ENCODE data around the gene TMEM114. TPM values are rescaled to one million over a fixed set of nuclear protein-coding genes. Genes with fewer than 3 reads are reported as not detected.

Gene TMEM114
- total RNA-seq, 1 experiment from 2014 or later: not detected

DNA sequence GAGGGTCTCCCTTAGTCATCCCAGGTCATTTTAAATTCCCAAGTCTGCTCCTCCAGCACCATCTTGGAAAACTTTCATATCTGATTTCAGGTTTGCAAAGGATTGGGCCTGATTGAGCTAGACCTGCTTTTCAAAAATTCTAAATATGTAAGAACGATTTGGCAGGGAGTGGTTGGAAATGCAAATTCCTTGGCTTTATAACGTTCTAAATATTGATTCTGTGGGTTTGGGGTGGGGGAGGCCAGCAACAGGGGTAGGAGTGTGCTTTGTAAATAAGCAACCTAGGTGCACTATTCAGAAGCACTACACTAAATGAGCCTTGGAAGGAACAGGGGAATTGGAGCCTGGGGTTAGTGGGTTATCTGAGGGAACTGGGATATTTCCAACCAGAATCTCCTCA is 47.9 kb downstream of the TMEM114 start:
- no peaks in the 10 kb centered on the region for H3K36me3 ChIP-seq (ENCODE audit: insufficient read depth, low read length)
- H3K4me1 ChIP-seq (ENCODE audit: low read length): no peaks in the 10 kb centered on the region
- no peaks in the 10 kb centered on the region for H4K20me1 ChIP-seq (ENCODE audit: insufficient read depth, low read depth, low read length)
- DNase-seq: no peak
- H3K9me2 ChIP-seq (replicated peaks; ENCODE audit: insufficient read depth, low read length): no peaks in the 10 kb centered on the region
- H3K27ac ChIP-seq (ENCODE audit: low read length): no peak overlapping the region
- no peaks in the 10 kb centered on the region for H3K9me3 ChIP-seq (ENCODE audit: low read length)
- H3K4me3 ChIP-seq (ENCODE audit: low read length): no peak overlapping the region
- H2AFZ ChIP-seq (ENCODE audit: low read length): no peak overlapping the region
- no peaks in the 10 kb centered on the region for H3K27me3 ChIP-seq (ENCODE audit: low read length)
- no peaks in the 10 kb centered on the region for H3K79me2 ChIP-seq (ENCODE audit: low read length)
- no peak overlapping the region for H3K9ac ChIP-seq (ENCODE audit: low read length)
- no peak overlapping the region for H3K4me2 ChIP-seq (ENCODE audit: low read depth, low read length, poor library complexity, severe bottlenecking)

DNA sequence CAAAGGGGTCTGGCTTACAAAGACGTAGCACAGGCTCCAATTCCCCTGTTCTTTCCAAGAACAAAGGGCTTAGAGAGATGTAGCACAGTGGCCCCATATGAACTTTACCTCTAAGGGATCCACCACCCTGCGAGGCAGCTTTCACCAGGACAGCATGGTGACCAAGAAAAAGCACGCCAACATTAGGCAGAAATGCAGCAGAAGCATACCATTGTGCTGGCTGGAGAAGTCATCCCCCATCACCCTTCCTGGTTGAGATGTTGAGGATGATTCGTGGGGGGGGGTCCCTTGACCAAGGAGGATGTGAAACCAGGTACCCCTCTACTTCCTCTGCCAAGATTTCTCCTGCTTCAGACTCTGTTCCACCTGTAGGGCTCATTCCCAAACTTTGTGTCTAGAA is 48.4 kb downstream of the TMEM114 start:
- Histone ChIP-seq H3K4me3 (ENCODE audit: low read length) (no peak overlapping the region), H3K9me3 (ENCODE audit: low read length) (no peaks in the 10 kb centered on the region), H2AFZ (ENCODE audit: low read length) (no peak overlapping the region), H3K4me2 (ENCODE audit: low read depth, low read length, poor library complexity, severe bottlenecking) (no peak overlapping the region), H3K4me1 (ENCODE audit: low read length) (no peaks in the 10 kb centered on the region), H3K9me2 (replicated peaks; ENCODE audit: insufficient read depth, low read length) (no peaks in the 10 kb centered on the region), H3K27ac (ENCODE audit: low read length) (no peak overlapping the region), H3K27me3 (ENCODE audit: low read length) (no peaks in the 10 kb centered on the region), H3K36me3 (ENCODE audit: insufficient read depth, low read length) (no peaks in the 10 kb centered on the region), H3K9ac (ENCODE audit: low read length) (no peak overlapping the region), H4K20me1 (ENCODE audit: insufficient read depth, low read depth, low read length) (no peaks in the 10 kb centered on the region), H3K79me2 (ENCODE audit: low read length) (no peaks in the 10 kb centered on the region)
- no peak for DNase-seq

DNA sequence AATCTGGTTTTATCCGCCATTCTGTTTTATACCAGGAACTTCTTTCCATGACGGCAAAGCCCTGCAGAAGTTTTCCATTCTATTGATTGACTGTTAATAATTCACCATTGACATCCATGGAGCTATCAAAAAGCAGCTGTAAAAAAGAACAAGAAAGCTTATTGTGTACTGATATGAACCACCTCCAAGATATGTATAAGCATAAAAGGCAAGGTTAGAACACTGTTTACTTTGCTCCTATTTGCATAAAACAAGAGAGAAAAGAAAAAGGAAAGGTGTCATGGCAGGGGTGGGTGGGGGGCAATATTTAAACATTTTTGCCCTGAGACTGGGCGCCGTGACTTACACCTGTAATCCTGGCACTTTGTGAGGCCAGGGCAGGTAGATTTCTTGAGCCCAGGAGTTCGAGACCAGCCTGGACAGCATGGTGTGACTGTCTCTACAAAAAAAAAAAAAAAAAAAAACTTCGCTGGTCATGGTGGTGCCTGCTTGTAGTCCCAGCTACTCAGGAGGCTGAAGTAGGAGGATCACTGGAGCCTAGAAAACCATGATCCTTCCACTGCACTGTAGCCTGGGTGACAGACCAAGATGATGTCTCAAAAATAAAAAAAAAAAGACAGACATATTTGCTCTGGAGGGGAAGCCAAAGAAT is 52.5 kb downstream of the TMEM114 start:
- no peak overlapping the region for H2AFZ ChIP-seq (ENCODE audit: low read length)
- H3K4me2 ChIP-seq (ENCODE audit: low read depth, low read length, poor library complexity, severe bottlenecking): no peak overlapping the region
- no peaks in the 10 kb centered on the region for H3K36me3 ChIP-seq (ENCODE audit: insufficient read depth, low read length)
- DNase-seq: no peak
- no peak overlapping the region for H3K4me3 ChIP-seq (ENCODE audit: low read length)
- no peaks in the 10 kb centered on the region for H3K9me2 ChIP-seq (replicated peaks; ENCODE audit: insufficient read depth, low read length)
- H3K79me2 ChIP-seq (ENCODE audit: low read length): no peaks in the 10 kb centered on the region
- H3K4me1 ChIP-seq (ENCODE audit: low read length): no peaks in the 10 kb centered on the region
- H3K9me3 ChIP-seq (ENCODE audit: low read length): no peaks in the 10 kb centered on the region
- no peak overlapping the region for H3K9ac ChIP-seq (ENCODE audit: low read length)
- H4K20me1 ChIP-seq (ENCODE audit: insufficient read depth, low read depth, low read length): no peaks in the 10 kb centered on the region
- H3K27me3 ChIP-seq (ENCODE audit: low read length): no peaks in the 10 kb centered on the region
- no peak overlapping the region for H3K27ac ChIP-seq (ENCODE audit: low read length)

DNA sequence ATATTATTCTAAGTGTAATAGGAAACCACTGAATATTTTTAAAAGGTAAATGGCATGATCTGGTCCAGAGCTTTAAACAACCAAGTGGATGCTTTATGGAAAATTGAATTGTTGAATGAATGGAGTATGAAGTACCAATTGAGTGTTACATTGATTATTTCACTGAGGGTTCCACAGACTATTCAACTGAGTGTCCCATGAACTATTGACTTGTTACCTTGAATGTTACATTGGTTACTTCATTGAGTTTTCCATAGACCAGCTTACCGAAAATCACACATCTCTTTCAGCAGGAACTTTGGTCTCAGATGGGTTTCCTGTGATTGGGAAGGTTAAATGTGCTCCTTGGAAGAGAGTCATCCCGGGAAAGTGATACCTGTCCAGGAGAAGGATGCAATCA is 56.8 kb downstream of the TMEM114 start:
- no peaks in the 10 kb centered on the region for H3K9me3 ChIP-seq (ENCODE audit: low read length)
- H3K4me1 ChIP-seq (ENCODE audit: low read length): no peaks in the 10 kb centered on the region
- no peaks in the 10 kb centered on the region for H4K20me1 ChIP-seq (ENCODE audit: insufficient read depth, low read depth, low read length)
- no peak overlapping the region for H3K9ac ChIP-seq (ENCODE audit: low read length)
- no peak overlapping the region for H3K4me3 ChIP-seq (ENCODE audit: low read length)
- H3K36me3 ChIP-seq (ENCODE audit: insufficient read depth, low read length): no peaks in the 10 kb centered on the region
- H3K9me2 ChIP-seq (replicated peaks; ENCODE audit: insufficient read depth, low read length): no peaks in the 10 kb centered on the region
- DNase-seq: no peak
- no peak overlapping the region for H3K27ac ChIP-seq (ENCODE audit: low read length)
- H3K27me3 ChIP-seq (ENCODE audit: low read length): no peaks in the 10 kb centered on the region
- no peaks in the 10 kb centered on the region for H3K79me2 ChIP-seq (ENCODE audit: low read length)
- no peak overlapping the region for H2AFZ ChIP-seq (ENCODE audit: low read length)
- no peak overlapping the region for H3K4me2 ChIP-seq (ENCODE audit: low read depth, low read length, poor library complexity, severe bottlenecking)

DNA sequence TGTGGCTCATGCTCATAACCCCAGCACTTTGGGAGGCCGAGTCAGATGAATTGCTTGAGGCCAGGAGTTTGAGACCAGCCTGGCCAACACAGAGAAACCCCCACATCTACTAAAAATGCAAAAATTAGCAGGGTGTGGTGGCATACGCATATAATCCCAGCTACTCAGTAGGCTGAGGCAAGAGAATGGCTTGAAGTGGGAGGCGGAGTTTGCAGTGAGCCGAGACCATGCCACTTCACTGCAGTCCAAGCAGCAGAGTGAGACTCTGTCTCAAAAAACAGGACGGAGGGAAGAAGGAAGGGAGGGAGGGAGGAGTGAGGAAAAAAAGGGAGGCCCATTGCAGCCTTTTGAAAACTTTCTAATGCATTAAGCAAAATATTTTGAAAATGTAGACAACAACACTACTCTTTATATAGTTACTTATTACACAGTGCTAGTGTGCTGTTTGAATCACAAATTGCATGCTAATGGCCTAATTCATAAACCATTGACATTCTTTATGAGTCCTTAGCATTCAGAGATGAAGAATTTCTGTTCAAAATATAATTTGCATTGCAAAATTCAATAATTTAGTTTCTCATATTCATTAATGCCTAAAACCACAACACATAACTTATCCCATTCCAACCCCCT is 59.4 kb downstream of the TMEM114 start:
- DNase-seq: no peak
- H3K4me1 ChIP-seq (ENCODE audit: low read length): no peaks in the 10 kb centered on the region
- H2AFZ ChIP-seq (ENCODE audit: low read length): no peak overlapping the region

DNA sequence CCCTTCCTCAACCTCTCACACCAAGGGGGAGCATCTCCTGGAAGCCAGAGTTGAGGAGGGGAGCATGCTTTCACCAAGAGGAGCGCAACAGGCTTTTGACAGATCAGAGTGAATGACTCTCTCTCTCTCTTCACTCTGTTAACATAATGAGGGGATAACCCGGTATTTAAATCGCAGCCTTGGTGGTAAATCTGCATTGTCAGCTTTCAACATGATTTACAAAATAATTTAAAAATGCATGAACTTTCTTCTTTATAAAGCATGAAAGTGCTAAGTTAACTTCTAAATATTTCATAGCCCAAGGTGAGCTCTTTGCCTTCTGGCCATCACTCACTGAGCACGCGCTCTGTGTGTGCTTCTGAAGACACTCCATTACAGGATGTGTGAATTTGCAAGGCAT is 61.8 kb downstream of the TMEM114 start:
- H4K20me1 ChIP-seq (ENCODE audit: insufficient read depth, low read depth, low read length): no peaks in the 10 kb centered on the region
- no peak overlapping the region for H3K4me3 ChIP-seq (ENCODE audit: low read length)
- H3K9me3 ChIP-seq (ENCODE audit: low read length): no peaks in the 10 kb centered on the region
- DNase-seq: no peak
- no peak overlapping the region for H3K4me2 ChIP-seq (ENCODE audit: low read depth, low read length, poor library complexity, severe bottlenecking)
- no peaks in the 10 kb centered on the region for H3K36me3 ChIP-seq (ENCODE audit: insufficient read depth, low read length)
- H3K27me3 ChIP-seq (ENCODE audit: low read length): no peaks in the 10 kb centered on the region
- no peak overlapping the region for H2AFZ ChIP-seq (ENCODE audit: low read length)
- H3K9me2 ChIP-seq (replicated peaks; ENCODE audit: insufficient read depth, low read length): no peaks in the 10 kb centered on the region
- no peak overlapping the region for H3K9ac ChIP-seq (ENCODE audit: low read length)
- no peaks in the 10 kb centered on the region for H3K4me1 ChIP-seq (ENCODE audit: low read length)
- no peak overlapping the region for H3K27ac ChIP-seq (ENCODE audit: low read length)
- no peaks in the 10 kb centered on the region for H3K79me2 ChIP-seq (ENCODE audit: low read length)

More for the DNA sequence above, 59.4 kb downstream of the TMEM114 start:
- Histone ChIP-seq H3K27ac (ENCODE audit: low read length) (no peak overlapping the region), H4K20me1 (ENCODE audit: insufficient read depth, low read depth, low read length) (no peaks in the 10 kb centered on the region), H3K27me3 (ENCODE audit: low read length) (no peaks in the 10 kb centered on the region), H3K9ac (ENCODE audit: low read length) (no peak overlapping the region), H3K36me3 (ENCODE audit: insufficient read depth, low read length) (no peaks in the 10 kb centered on the region), H3K4me3 (ENCODE audit: low read length) (no peak overlapping the region), H3K4me2 (ENCODE audit: low read depth, low read length, poor library complexity, severe bottlenecking) (no peak overlapping the region), H3K9me3 (ENCODE audit: low read length) (no peaks in the 10 kb centered on the region), H3K9me2 (replicated peaks; ENCODE audit: insufficient read depth, low read length) (no peaks in the 10 kb centered on the region), H3K79me2 (ENCODE audit: low read length) (no peaks in the 10 kb centered on the region)

DNA sequence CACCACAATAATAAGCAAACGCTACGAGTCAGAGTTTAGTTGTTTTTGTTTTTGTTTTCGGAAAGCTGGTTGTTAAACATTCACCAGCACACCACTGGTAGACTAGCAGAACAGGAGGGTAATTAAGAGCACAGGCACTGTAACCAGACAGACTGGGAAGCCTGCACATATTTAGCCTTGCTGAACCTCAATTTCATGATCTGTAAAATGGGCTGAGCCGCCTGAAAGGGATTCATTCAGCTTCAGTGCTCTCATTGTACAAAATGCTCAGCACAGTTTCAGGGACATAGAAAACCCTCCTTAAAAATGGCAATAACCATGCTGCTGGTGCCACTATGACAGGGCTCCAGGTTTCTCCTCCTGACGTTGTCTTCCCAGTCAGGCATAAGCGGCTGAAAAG is 66.4 kb downstream of the TMEM114 start:
- H3K4me3 ChIP-seq (ENCODE audit: low read length): no peak overlapping the region
- H3K27me3 ChIP-seq (ENCODE audit: low read length): no peaks in the 10 kb centered on the region
- no peaks in the 10 kb centered on the region for H4K20me1 ChIP-seq (ENCODE audit: insufficient read depth, low read depth, low read length)
- no peaks in the 10 kb centered on the region for H3K9me2 ChIP-seq (replicated peaks; ENCODE audit: insufficient read depth, low read length)
- H3K79me2 ChIP-seq (ENCODE audit: low read length): no peaks in the 10 kb centered on the region
- no peaks in the 10 kb centered on the region for H3K9me3 ChIP-seq (ENCODE audit: low read length)
- no peak overlapping the region for H3K9ac ChIP-seq (ENCODE audit: low read length)
- no peak overlapping the region for H3K4me2 ChIP-seq (ENCODE audit: low read depth, low read length, poor library complexity, severe bottlenecking)
- no peaks in the 10 kb centered on the region for H3K36me3 ChIP-seq (ENCODE audit: insufficient read depth, low read length)
- no peak for DNase-seq
- H3K4me1 ChIP-seq (ENCODE audit: low read length): no peaks in the 10 kb centered on the region
- H2AFZ ChIP-seq (ENCODE audit: low read length): no peak overlapping the region
- H3K27ac ChIP-seq (ENCODE audit: low read length): no peak overlapping the region

DNA sequence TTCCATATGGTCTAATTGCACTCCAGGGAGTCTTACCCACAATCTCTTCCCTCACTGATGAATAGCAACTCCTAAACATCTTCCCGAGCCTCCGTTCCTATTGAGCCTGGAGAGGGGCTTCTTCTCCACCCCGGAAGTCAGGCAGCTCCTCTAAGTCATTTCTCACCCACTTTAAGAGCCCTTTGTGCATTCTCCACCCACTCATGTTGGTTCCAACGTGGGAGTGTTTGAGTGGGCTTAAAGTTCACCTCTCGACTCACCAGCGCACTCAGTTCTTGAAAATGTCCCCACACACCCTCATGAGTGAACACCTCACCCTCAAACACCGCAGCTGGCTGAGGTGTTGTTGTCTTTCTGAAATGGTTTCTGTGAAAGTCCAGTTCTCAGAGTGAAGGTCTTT is 67.6 kb downstream of the TMEM114 start:
- Histone ChIP-seq H3K36me3 (ENCODE audit: insufficient read depth, low read length) (no peaks in the 10 kb centered on the region), H3K4me2 (ENCODE audit: low read depth, low read length, poor library complexity, severe bottlenecking) (no peak overlapping the region), H4K20me1 (ENCODE audit: insufficient read depth, low read depth, low read length) (no peaks in the 10 kb centered on the region), H3K27ac (ENCODE audit: low read length) (no peak overlapping the region), H2AFZ (ENCODE audit: low read length) (no peak overlapping the region), H3K4me3 (ENCODE audit: low read length) (no peak overlapping the region), H3K27me3 (ENCODE audit: low read length) (no peaks in the 10 kb centered on the region), H3K9ac (ENCODE audit: low read length) (no peak overlapping the region), H3K9me3 (ENCODE audit: low read length) (no peaks in the 10 kb centered on the region), H3K79me2 (ENCODE audit: low read length) (no peaks in the 10 kb centered on the region), H3K4me1 (ENCODE audit: low read length) (no peaks in the 10 kb centered on the region), H3K9me2 (replicated peaks; ENCODE audit: insufficient read depth, low read length) (no peaks in the 10 kb centered on the region)
- no peak for DNase-seq

Measured in Karpas-422 (cell line).